Measurements from ENCODE around the gene TCF20.

The TCF20 gene

DNA sequence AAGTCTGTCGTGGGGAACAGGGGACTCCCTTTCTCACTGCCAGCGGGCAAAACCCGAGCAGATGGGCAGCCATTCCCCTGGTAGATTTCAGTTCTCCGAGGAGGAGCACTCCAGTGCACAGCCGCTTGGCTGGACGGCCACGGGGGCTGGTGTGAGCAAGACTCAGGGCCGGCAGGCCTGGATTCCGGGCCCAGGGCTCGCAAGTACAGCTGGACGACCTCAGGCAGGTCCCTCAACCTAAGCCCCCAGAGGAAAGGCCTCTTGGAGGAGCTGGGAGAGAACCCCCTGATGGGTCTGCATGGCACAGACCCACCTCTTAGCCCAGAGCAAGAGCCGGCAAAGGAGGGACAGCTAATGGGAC lies 31.3 kb upstream of the TCF20 start:
- Histone ChIP-seq H3K4me1 (peaks cover 21% of the 10 kb centered on the region), H3K27me3 (no peaks in the 10 kb centered on the region), H3K4me3 (ENCODE audit: low read depth, low read length) (no peak overlapping the region), H3K9me3 (no peaks in the 10 kb centered on the region), H3K36me3 (no peaks in the 10 kb centered on the region)
- DNase-seq, result no peak
- no peak for TF ChIP-seq CTCF (IDR thresholded peaks at IDR 0.05; ENCODE audit: low read depth, low read length)

DNA sequence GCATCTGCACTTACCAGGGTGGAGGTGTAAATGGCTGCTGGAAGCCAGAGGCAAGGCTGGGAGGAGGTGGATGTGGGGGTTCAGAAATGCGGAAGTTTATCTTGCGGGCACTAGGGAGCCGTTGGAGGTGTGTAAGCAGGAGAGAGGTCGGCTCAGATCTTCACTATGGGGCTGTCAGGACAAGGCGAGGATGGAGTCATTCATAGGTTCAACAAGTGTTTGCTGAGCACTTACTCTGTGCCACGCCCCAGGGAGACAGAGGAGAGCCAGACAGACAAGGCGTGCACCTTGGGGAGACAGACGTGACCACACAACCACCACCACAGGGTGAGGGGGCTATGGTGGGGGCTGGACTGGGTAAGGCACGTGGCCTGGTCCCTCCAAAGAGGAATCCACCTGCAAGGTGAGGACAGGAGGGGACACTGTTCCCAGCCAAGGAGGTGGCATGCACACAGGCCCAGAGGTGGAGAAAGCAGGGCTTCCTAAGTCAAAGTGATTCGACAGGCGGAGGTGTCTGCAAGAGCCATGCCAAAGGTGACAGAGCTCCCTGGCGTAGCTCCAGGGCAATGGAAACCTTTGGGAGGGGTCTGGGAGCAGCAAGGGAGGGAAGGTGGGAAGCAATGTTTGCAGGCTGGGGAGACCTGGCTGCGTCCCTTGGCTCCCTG lies 30.8 kb upstream of the TCF20 start:
- DNase-seq, result no peak
- no peak for TF ChIP-seq CTCF (IDR thresholded peaks at IDR 0.05; ENCODE audit: low read depth, low read length)
- peaks cover 21% of the 10 kb centered on the region for H3K4me1 ChIP-seq
- no peak overlapping the region for H3K4me3 ChIP-seq (ENCODE audit: low read depth, low read length)
- H3K9me3 ChIP-seq, result no peaks in the 10 kb centered on the region
- H3K36me3 ChIP-seq, result no peaks in the 10 kb centered on the region
- no peaks in the 10 kb centered on the region for H3K27me3 ChIP-seq

GRCh38 chr22:42300259-42301076 lies 30.0 kb upstream of the TCF20 start:
- no peaks in the 10 kb centered on the region for H3K27me3 ChIP-seq
- H3K9me3 ChIP-seq, result no peaks in the 10 kb centered on the region
- peaks cover 24% of the 10 kb centered on the region for H3K4me1 ChIP-seq
- no peak for TF ChIP-seq CTCF (IDR thresholded peaks at IDR 0.05; ENCODE audit: low read depth, low read length)
- H3K36me3 ChIP-seq, result no peaks in the 10 kb centered on the region
- H3K4me3 ChIP-seq (ENCODE audit: low read depth, low read length), result no peak overlapping the region
- no peak for DNase-seq

- H3K4me1 ChIP-seq, result peaks cover 24% of the 10 kb centered on the region
- no peak for DNase-seq
- no peak overlapping the region for H3K4me3 ChIP-seq (ENCODE audit: low read depth, low read length)
- no peaks in the 10 kb centered on the region for H3K27me3 ChIP-seq
- TF ChIP-seq CTCF (IDR thresholded peaks at IDR 0.05; ENCODE audit: low read depth, low read length), result no peak
- H3K36me3 ChIP-seq, result no peaks in the 10 kb centered on the region
- H3K9me3 ChIP-seq, result no peaks in the 10 kb centered on the region
Observed at GRCh38 chr22:42299586-42300258, 29.3 kb upstream of the TCF20 start.

DNA sequence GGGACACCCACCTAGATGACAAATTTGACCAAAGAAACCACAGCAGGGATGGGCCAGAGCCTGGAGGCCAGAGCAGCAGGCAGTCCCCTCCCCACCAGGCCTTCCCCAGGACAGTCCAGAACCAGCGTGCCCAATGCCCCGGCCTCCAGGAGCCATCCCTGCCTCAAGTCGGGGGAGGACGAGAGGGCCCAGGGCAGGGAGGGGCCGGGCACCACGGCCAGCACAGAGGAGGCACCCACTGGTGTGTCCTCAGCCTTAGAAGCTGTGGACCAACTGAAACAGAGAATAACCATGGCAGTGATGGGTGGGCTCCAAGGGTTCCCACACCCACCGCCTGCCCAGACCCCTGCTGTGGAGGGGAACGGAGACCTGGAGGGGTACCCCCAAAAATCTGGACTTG lies 28.3 kb upstream of the TCF20 start:
- Histone ChIP-seq H3K27me3 (no peaks in the 10 kb centered on the region), H3K9me3 (no peaks in the 10 kb centered on the region), H3K4me3 (ENCODE audit: low read depth, low read length) (no peak overlapping the region), H3K4me1 (peaks cover 20% of the 10 kb centered on the region), H3K36me3 (no peaks in the 10 kb centered on the region)
- no peak for TF ChIP-seq CTCF (IDR thresholded peaks at IDR 0.05; ENCODE audit: low read depth, low read length)
- no peak for DNase-seq
